ENCODE results near the gene GALNT9.

GALNT9 gene

GRCh38 chr12:132292328-132293319 lies 36.8 kb downstream of the GALNT9 start:
- no peak for DNase-seq (ENCODE audit: low read depth)

- no peak for DNase-seq (ENCODE audit: low read depth)
Measured at GRCh38 chr12:132291402-132292175, 37.8 kb downstream of the GALNT9 start.

GRCh38 chr12:132290203-132290540 lies 39.2 kb downstream of the GALNT9 start:
- no peak for DNase-seq (ENCODE audit: low read depth)

GRCh38 chr12:132289356-132290202 lies 39.8 kb downstream of the GALNT9 start:
- no peak for DNase-seq (ENCODE audit: low read depth)

GRCh38 chr12:132288516-132289215 lies 40.7 kb downstream of the GALNT9 start:
- no peak for DNase-seq (ENCODE audit: low read depth)

- DNase-seq (ENCODE audit: low read depth), result no peak
Measured at GRCh38 chr12:132287391-132288238, 41.8 kb downstream of the GALNT9 start.

GRCh38 chr12:132286912-132287311 lies 42.5 kb downstream of the GALNT9 start:
- DNase-seq (ENCODE audit: low read depth), result no peak

- no peak for DNase-seq (ENCODE audit: low read depth)
Measured at GRCh38 chr12:132285991-132286681, 43.3 kb downstream of the GALNT9 start.

GRCh38 chr12:132284827-132285741 lies 44.3 kb downstream of the GALNT9 start:
- DNase-seq (ENCODE audit: low read depth), result no peak

GRCh38 chr12:132284071-132284826 lies 45.1 kb downstream of the GALNT9 start:
- DNase-seq (ENCODE audit: low read depth), result no peak

GRCh38 chr12:132282950-132283771 lies 46.2 kb downstream of the GALNT9 start:
- no peak for DNase-seq (ENCODE audit: low read depth)

GRCh38 chr12:132282031-132282949 lies 47.1 kb downstream of the GALNT9 start:
- no peak for DNase-seq (ENCODE audit: low read depth)

GRCh38 chr12:132281038-132281437 lies 48.4 kb downstream of the GALNT9 start:
- DNase-seq (ENCODE audit: low read depth), result no peak

GRCh38 chr12:132280406-132280805 lies 49.0 kb downstream of the GALNT9 start:
- DNase-seq (ENCODE audit: low read depth), result no peak

- DNase-seq (ENCODE audit: low read depth), result no peak
Measured at GRCh38 chr12:132279930-132280329, 49.5 kb downstream of the GALNT9 start.
